Measurements from ENCODE around the gene CAP2.

Gene CAP2

DNA sequence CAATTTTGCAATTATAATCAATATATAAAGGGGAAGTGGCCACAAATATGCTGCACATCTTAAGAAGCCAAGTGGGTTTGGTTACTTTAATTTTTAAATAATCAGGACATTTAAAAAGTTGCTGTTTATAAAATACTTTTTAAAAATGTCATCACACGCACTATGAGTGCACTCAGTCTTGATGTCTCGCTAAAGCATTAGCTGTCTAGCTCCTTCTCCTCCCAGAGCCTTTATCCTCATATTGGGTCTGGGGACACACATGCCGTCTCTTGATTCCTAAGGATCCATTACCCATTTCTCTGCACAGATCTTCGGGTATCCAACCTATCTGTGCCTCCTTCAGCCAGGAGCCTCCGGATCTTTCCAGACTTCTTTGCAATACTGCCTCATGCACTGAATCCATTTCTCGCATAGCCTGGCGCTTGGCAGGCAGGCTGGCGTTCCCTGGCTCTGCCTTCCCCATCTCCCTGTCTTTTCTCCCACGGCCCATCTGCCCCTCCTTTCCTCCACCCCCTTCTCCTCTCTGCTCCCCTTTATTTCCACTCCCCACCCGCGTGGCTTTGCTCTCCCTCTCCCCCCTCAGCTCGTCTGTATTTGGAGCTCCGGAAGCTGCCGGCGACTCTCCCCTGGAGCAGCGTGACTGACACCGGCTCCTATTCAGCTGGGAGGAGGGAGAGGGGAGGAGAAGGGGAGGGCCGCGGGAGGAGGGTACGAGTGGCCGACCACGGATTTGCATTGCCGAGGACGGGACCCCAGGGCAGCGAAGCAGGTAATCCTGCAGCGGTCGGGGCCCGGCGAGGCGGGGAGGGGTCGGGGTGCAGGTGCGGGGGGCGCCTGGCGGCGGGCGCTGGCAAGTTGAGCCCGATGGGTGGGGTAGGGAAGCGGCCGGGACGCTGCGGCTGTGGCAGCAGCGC, at the start of gene CAP2:
Gene CAP2 (plus strand): TSS at position 618 of the 914 bp plus-strand sequence. CDS start 27,961 bp downstream, outside the sequence.
- no peak for DNase-seq (ENCODE audit: low read depth)

- no peak for DNase-seq (ENCODE audit: low read depth)
These were observed 46.4 kb upstream of the CAP2 start for GRCh38 chr6:17347012-17347411.

GRCh38 chr6:17349427-17349826, 44.0 kb upstream of the CAP2 start:
- DNase-seq (ENCODE audit: low read depth), result no peak

GRCh38 chr6:17352302-17352701, 41.1 kb upstream of the CAP2 start:
- no peak for DNase-seq (ENCODE audit: low read depth)

DNA sequence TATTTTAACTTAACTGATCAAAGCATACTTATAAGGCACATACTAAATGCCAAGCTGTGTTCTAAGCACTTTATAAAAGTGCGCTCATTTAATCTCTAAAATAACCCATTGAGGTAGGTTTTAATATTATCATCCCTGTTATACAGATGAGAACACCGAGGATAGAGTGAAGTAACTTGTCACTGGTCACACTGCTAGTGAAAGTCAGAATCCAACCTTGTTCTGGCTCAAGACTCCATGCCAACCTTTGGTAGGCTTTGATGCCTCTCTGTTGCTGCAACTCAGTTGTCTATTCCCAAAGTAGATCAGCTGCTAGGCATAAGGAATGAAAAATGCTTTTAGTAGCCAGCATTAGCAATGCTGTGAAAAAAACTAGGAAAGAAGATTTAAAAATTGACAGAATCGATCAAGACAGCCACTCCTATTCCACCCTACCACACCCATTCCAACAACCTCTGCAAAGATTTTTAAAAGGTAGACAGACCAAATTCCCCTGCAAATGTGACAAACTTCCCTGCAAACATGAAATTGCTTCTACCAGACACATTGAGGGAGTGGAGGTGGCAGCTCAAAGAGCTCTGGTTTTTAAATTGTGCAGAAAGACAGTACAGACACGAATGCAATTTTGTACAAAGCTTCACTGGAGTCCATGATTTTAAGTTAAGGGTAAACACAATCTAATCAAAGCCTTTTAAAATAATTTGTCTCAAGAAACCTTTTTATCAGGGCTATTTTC, 39.8 kb upstream of the CAP2 start:
- DNase-seq (ENCODE audit: low read depth), result no peak

- no peak for DNase-seq (ENCODE audit: low read depth)
These were observed 38.5 kb upstream of the CAP2 start for GRCh38 chr6:17354700-17355403.

DNA sequence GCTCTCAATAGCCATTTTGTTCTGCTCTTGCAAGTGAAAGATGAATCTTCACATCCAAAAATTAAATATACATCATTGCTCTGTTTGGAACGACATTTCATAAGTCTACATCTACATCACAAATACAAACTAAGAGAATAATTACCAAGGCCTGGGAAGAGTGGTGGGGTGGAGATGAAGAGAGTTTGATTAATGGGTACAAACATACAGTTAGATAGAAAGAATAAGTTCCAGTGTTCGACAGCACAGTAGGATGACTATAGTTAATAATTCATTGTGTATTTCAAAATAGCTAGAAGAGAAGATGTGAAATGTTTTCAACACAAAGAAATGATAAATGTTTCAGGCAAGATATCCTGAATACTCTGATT, 38.0 kb upstream of the CAP2 start:
- no peak for DNase-seq (ENCODE audit: low read depth)

DNA sequence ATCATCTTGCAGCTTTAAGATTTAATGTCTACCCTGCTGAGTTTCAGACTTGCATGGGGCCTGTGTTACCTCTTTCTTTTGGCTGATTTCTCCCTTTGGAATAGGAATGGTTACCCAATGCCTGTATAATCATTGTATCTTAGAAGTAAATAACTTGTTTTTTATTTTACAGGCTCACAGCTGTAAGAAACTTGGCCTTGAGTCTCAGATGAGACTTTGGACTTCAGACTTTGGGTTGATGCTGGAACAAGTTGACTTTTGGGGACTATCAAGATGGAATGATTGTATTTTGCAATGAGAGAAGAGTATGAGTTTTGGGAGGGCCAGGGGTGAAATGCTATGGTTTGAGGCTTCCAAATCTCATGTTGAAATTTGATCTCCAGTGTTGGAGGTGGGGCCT, 34.9 kb upstream of the CAP2 start:
- no peak for DNase-seq (ENCODE audit: low read depth)

GRCh38 chr6:17360564-17360963, 32.8 kb upstream of the CAP2 start:
- no peak for DNase-seq (ENCODE audit: low read depth)

- no peak for DNase-seq (ENCODE audit: low read depth)
These were observed 32.4 kb upstream of the CAP2 start for GRCh38 chr6:17361013-17361412.

- no peak for DNase-seq (ENCODE audit: low read depth)
These were observed 27.4 kb upstream of the CAP2 start for GRCh38 chr6:17365961-17366360.

- DNase-seq (ENCODE audit: low read depth), result no peak
These were observed 25.5 kb upstream of the CAP2 start for GRCh38 chr6:17367868-17368267.

DNA sequence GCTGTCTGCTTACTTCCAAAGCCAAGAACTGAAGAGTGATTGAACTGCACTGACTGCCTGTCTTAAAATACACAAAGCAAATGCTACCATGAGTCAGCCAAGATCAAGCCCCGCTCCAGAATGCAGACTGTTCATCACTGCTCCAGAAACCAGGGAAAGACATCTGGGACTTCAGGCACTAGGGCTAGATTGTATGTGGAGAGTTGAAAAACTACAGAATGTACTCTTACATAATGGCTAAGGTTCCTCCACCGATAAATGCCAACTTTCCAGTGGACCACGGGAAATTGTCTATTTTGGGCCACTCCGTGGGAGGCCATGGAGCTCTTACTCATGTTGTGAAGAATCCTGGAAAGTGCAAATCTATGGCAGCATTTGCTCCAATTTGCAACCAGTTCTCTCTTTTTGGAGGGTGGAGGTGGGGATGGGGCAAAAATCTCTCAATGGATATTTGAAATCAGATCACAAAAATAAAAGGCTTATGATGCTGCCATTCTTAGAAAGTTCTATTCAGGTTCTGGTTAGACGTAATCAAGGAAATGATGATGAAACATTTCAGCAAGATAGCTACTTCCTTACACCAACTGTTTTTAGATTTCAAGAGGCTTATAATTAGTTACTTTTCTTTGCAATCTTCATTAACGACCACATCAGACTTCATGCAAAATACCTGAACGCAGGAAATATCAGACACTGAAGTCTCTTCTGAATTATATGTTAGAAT, 11.8 kb upstream of the CAP2 start:
- DNase-seq (ENCODE audit: low read depth), result no peak

DNA sequence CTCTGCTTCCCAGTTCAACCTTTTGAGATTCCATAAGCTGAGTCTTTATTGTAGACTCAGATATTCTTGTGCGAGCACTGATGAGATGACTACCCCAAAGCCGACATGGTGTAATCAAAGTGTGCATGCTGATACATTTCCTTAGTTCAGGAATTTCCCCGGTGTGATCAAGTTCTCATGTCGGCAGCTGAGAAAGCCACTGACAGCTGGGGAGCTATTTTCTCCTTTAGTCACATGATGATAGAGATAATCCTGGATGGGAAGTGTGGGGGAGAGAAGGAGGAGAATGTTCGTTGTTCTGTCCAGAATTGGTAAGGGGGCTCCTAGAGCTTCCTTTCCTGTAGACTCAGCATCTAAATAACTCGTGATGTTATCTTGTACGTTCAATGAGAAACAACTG, 7.7 kb upstream of the CAP2 start:
- no peak for DNase-seq (ENCODE audit: low read depth)

- DNase-seq (ENCODE audit: low read depth), result no peak
These were observed 5.0 kb upstream of the CAP2 start for GRCh38 chr6:17388365-17388764.

DNA sequence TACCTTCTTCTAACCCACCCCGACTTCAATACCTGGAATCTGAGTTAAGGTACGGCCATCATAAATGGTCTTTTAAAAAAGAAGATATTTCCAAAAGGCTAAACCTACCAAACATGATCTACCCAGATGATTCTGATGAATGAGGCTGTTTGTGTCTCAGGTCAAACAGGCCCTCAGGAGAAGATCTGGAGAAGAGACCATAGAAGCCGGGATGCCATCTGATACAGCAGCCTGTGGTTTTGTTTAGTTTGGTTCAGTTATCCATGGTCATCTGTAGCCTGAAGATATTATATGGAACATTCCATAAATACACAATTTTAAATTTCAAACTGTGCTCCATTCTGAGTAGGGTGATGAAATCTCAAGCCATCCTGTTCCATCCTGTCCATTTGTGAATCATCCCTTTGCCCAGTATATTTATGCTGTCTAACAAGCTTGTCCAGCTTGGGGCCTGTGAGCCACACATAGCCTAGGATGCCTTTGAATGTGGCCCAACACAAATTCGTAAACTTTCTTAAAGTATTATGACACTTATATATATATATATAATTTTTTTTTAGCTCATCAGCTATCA, 4.0 kb upstream of the CAP2 start:
- no peak for DNase-seq (ENCODE audit: low read depth)

GRCh38 chr6:17390276-17390675, 3.1 kb upstream of the CAP2 start:
- no peak for DNase-seq (ENCODE audit: low read depth)

DNA sequence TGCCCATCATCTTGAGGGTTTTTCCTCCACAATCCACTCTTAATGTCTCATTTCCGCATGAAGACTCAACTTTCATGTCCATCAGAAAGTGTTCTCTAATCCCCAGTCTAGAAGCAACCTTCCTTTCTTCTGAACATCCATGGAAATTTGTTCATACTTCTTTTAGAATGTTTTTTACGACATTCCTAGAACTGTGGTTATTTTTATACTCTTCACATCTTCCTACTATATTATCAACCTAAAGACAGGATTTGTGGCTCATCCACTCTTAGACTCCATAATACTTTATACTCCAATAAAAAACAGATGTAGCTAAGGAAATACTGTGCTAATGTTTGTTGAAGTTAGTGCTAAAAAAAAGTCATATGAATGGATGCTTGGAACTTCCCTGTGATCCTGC, 1.4 kb upstream of the CAP2 start:
- DNase-seq (ENCODE audit: low read depth), result no peak

DNA sequence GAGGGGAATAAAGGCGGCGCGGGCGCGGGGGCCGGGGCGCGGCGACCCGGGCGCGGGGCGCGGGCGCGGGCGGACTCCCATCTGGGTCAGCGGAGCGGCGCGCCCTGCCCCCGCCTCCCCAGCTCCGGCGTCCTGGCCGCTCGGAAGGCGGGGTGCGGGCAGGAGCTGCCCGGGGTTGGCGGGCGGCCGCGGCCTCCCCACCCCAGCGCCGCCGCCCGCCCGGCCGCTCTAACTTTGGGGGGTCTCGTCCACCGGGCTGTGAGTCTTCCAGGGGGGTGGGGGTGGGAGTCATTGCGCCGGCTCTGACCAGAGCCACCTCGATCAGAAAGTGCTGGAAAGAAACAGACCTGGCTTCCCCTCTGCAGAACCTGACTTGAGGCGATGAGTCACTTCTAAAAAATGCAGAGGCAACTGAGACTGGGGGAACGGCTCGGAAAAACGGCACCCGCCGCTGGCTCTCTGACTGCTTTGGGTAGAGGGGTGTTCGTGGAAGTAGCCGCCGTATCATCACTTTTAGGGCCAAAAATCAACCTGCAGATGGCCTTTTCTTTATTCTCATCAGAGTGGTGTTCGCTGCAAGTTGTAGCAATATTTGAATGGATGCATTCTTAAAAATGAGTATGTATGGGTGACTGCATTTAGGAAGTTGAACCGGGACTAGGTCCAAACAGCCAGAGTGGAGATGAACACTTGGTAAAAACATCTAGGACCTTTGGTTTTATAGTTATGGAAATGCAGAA, 667 bp downstream of the CAP2 start:
- no peak for DNase-seq (ENCODE audit: low read depth)

GRCh38 chr6:17395112-17395511, 1.7 kb downstream of the CAP2 start:
- DNase-seq (ENCODE audit: low read depth), result no peak

- no peak for DNase-seq (ENCODE audit: low read depth)
These were observed 2.9 kb downstream of the CAP2 start for GRCh38 chr6:17396256-17396655.

Data from activated T-helper 1 cell treated with Interleukin-2 at 50 U/mL for 16 hours (primary cell).